HG03196 (cell line): Measurements from ENCODE around the gene SUGCT.

Source experiments
- ATAC-seq: cut with Tn5 transposase; IDR thresholded peaks from one replicate; pipeline ENCODE4 v1.9.1; 2021; ENCODE audit not compliant: unreplicated experiment

SUGCT gene

DNA sequence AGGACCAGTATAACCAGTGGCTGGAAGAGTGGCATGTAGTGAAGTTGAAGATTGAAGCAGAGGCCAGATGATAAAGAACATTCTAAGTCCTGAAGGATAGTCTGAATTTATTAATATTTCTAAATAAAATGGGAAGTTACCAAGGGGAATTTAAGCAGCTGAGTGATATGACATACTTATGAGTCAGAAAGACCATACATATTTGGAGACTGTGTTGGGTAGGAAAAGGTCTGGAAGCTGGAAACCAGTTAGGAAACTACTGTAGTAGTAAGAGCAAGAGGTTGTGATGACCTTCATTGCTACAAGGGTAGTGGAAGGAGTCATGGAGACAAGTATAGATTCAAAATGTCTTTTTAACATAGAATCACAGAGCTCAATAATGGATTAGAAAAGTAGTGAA is 752.3 kb downstream of the SUGCT start:
- no peak for ATAC-seq

DNA sequence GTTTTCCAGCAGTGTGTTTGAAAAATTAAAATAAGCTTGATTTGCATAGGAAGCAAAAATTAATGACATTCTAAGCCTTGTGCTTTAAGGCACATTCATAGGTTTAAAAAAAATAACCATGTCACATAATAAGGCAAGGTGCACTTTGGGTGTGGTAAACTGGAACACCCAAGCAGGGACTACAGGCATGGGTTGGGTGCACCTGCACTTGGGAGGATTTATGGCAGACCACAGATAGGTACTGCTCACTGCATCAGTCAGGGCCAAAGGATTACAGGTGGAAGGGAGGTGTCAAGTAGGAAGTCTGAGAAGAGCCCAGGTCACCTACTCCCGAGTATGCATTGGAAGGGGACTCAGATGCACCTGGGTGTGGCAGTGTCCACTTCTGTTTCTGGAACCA is 753.7 kb downstream of the SUGCT start:
- ATAC-seq, result no peak

DNA sequence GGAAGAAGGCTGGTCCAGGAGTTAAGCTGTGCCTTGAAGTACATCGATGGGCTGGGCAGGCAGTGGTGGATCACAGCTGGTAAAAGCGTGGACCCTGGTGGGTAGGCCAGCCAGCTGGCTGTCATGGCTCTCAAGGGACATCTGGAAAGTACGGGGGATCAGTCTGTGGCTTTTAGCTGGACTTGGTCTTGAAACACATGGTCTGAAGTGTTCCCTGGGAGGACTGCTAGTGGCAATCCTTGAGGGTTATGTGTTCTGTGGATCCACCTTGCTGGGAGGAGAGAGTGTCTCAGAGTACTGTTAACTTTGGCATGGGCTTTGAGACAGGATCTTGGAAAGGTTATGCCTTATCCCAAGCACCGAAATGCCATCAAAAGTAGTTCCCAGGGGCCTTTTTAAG is 754.3 kb downstream of the SUGCT start:
- no peak for ATAC-seq

DNA sequence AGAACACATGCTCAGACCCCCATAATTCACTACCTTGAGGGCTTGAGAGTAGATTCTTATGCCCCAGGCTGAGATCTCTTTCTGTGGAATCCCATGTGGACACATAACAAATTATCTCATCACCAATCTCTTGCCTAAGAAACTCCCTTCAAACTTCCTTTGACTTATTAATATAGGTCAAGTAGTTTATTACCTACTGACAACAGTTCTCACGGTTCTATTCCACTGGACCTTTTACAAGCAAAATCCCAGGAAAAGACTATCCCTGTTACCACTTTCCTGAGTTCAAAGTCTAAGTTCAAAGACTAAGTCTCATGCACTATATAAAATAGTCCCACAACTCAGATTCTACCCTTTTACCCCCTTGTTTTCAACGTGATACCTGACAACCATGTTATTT is 754.7 kb downstream of the SUGCT start:
- no peak for ATAC-seq

DNA sequence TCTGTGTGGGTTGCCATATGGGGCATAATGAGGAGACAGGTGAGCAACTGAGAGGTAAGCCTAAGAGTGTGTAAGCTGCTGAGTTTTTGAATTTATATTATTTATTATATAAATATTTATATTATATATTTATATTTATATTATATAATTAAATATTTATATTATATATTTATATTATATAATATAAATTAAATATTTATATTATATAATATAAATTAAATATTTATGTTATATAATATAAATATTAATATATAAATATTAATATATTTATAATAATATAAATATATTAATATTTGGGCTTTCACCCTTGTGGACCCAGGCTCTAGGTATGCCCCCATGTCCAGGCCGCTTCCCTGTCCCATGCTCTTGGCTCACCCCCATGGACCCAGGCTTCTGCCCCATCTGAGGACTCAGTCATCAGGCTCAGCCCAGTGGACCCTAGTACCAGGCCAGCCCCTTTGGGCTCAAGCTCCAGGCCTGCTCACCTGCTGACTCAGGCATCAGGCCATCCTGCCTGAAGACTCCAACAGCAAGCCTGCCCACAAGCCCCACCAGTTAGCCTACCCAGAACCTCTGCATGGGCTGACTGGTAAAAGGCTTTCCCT is 755.4 kb downstream of the SUGCT start:
- ATAC-seq, result no peak

DNA sequence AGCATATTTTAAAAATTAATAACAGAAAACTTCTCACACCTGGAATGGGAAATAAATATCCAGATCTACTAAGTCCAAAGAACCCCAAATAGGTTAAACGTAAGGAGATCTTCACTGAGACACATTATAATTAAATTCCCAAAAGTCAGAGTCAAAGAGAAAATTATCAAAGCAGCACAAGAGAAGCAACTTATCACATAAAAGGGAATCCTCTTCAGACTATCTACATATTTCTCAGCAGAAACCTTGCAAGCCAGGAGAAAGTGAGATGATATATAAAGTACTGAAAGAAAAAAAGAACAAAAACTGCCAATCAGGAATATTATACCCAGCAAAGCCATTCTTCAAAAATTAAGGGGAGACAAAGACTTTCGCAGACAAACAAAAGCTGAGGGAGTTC is 756.4 kb downstream of the SUGCT start:
- no peak for ATAC-seq

DNA sequence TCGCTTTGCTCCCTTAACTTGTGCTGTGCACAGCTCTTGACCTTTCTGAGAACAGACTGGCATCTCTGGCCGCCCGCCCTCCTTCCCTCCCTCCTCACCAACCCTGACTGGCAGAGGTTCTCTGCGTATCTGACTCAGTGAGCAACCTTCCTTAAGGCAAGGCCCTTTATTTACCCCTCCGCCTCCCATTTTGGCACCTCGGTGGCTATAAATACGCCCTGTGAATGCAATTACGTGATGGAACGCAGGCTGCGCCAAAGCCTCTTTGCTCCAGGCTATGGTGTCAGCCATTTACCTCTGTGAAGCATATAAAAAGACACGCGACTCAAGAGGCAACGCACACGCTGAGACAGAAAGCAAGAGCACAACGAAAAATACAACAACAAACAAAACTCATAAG is 764.3 kb downstream of the SUGCT start:
- no peak for ATAC-seq

DNA sequence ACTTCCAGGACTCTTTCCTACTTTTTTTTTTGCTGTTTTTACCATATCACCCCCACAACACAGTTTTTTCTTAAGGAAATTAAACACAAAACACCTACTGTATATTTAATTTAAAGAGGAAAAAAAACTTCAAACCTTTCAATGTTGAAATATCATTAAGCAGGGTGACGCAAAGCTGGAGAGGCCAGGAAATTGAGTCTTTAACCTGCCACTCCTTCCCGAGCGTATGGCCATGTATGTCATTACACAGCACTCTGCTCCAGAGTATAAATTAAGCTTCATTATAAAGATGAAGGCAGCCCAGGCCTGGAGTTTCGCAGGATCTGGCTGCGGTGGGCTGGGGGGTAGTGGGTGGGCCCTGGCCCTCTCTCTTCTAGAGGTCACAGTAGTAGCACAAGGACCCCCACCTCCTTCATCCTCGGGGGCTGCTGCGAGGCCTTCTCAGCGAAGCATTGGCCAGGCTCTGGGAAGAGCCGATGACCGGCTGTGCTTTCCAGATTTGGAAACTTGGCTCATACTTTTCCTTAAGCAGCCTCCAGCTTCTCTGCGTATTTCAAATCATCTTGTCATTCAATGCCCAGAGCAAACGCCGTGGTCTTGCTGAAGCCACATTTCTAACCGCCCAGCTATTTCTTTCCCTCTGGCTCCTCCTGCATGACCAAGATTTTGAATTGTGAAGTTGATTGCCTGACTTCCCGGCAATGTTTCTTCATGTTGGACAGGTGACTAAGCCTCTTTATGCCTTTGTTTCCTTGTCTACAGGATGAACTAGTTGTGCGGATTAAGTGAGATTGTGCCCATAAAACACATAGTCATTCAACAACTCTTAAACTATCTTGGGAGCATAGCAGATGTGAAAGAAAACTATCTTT is 765.1 kb downstream of the SUGCT start:
- ATAC-seq, result no peak

DNA sequence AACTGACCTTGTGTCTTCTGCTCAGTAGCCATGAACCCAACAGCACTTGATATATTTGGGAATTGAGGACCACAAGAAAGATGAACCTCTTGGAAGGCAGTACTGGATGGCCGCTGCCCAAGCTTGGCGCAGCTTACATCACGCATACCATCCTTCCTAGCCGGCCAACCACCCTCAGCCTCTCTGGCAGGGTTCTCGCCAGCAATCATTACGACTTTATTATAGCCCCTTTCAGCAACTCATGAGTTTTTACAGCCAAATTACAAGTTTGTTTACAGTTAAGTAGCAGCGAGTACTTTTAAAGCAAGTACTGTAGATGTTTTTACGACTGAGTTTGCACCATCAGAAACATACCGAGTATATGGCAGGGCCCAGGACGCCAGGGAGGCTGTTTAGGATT is 769.1 kb downstream of the SUGCT start:
- no peak for ATAC-seq

DNA sequence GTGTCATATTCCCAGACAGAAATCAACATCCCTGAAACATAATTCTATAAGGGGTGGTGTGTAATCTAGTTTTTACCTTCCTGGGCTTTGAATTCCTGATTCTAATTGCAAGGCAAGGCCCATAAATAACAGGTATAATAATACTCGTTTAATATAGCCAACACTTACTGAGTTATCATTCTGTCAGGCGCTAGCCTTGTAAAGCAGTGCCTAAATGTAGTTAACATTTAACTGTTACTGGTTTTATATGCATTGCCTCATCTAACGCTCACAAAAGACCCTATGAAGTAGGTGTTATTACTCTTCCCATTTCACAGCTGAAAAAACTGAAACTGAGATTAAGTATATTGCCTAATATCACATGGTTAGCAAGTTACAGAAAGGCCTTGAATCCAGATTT is 772.5 kb downstream of the SUGCT start:
- no peak for ATAC-seq

DNA sequence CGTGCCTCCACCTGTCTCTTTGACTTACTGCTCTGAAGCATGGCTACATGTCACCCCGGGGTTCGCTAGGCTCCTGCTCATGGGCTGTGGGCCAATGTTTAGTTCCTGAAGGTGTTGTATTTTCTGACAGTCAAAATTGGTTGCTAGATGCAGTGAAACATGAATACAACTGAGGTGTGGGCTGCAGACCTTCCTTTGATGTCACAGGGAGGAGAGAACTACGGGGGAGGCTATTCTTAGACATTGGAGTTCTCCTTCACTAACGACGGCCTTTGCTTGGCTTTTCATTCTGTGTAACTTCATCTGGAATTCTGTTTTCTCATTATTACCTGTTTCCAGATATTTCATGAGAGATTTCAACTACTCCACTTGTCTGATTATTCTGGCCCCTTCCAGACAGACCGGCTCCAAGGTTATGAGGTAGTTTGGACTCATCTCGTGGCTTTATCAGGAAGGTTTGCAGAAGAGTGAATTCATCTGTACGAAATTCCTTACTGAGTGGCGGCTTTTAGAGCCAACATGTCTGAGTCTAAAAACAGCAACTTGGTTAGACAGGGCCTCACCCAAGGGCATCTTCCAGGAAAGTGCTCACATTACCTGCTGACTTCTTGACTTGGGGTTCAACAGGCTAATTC is 774.7 kb downstream of the SUGCT start:
- no peak for ATAC-seq
